ENCODE results near the gene CTDNEP1.

- TF ChIP-seq EZH2phosphoT487 (conservative IDR thresholded peaks at IDR 0.05; ENCODE audit: low read length) = no peak
- no peak for TF ChIP-seq CTCF (IDR thresholded peaks at IDR 0.05; ENCODE audit: insufficient read depth, low read length, poor library complexity, severe bottlenecking)
Measured at GRCh38 chr17:7285679-7286078, 34.1 kb upstream of the CTDNEP1 start.
